GM10266 (cell line): ENCODE results near the gene MRPS2.
"Not testable (repeated sequence)": the region's sequence is repeated elsewhere in the genome, so short reads cannot be mapped to it uniquely, and the experiment has no call there.

Experiments used
- DNase-seq: peaks from one replicate; pipeline ENCODE4 v3.0.0; 2012; ENCODE audit errors: extremely low spot score
- CTCF ChIP-seq: IDR thresholded peaks from 2 replicates; pipeline ENCODE4 v1.5.1; 2012; ENCODE audit warnings: mild to moderate bottlenecking, low read depth; ENCODE audit not compliant: control insufficient read depth, insufficient read depth; ENCODE audit errors: missing control alignments

The MRPS2 gene

GRCh38 chr9:135512904-135513303 is 12.4 kb downstream of the MRPS2 start:
- no peak for DNase-seq
- TF ChIP-seq CTCF = no peak

GRCh38 chr9:135513351-135513846 is 12.9 kb downstream of the MRPS2 start:
- TF ChIP-seq CTCF = no peak
- DNase-seq = no peak

GRCh38 chr9:135513906-135514305 is 13.4 kb downstream of the MRPS2 start:
- not testable (repeated sequence) for DNase-seq

- no peak for DNase-seq
- no peak for TF ChIP-seq CTCF
Measured at GRCh38 chr9:135514342-135515082, 14.0 kb downstream of the MRPS2 start.

GRCh38 chr9:135515083-135515951 is 14.8 kb downstream of the MRPS2 start:
- no peak for TF ChIP-seq CTCF
- DNase-seq = no peak

- DNase-seq = no peak
Measured at GRCh38 chr9:135516132-135516860, 15.8 kb downstream of the MRPS2 start.

More at GRCh38 chr9:135516132-135516860, 15.8 kb downstream of the MRPS2 start:
- no peak for TF ChIP-seq CTCF
